SK-N-SH treated with all-trans-retinoic acid at 6 μM for 48 hours (cell line): ENCODE results near the gene LAMA3.

Experiments used
- ATAC-seq: fragments of 200-7000 bp; cut with Tn5 transposase; 3 replicates; pipeline ENCODE4 v1.9.1; 2020; ENCODE audit warnings: mild to moderate bottlenecking, moderate library complexity
- ARNTL ChIP-seq: fragments of 450-650 bp; formaldehyde crosslinking; IDR thresholded peaks from 2 replicates; pipeline ENCODE4 v1.5.0; 2020; ENCODE audit warnings: low read depth, mild to moderate bottlenecking, moderate library complexity, borderline replicate concordance
- BACH2 ChIP-seq: fragments of 250-450 bp; sonication (Bioruptor Pico); IDR thresholded peaks from 2 replicates; pipeline ENCODE4 v1.9.0; 2021; ENCODE audit warnings: mild to moderate bottlenecking, borderline replicate concordance
- CREB5 ChIP-seq: fragments of 250-450 bp; sonication (Bioruptor Pico); IDR thresholded peaks from 2 replicates; pipeline ENCODE4 v1.5.1; 2020; ENCODE audit warnings: low read depth, mild to moderate bottlenecking, moderate library complexity
- CSDC2 ChIP-seq: fragments of 250-450 bp; sonication (Bioruptor Pico); IDR thresholded peaks from 2 replicates; pipeline ENCODE4 v1.5.0; 2020; ENCODE audit warnings: mild to moderate bottlenecking, moderate library complexity
- ESRRG ChIP-seq: fragments of 250-450 bp; sonication (Bioruptor Pico); IDR thresholded peaks from 2 replicates; pipeline ENCODE4 v1.6.1; 2021; ENCODE audit warnings: mild to moderate bottlenecking
- GLIS3 ChIP-seq: fragments of 250-450 bp; sonication (Bioruptor Pico); IDR thresholded peaks from 2 replicates; pipeline ENCODE4 v1.5.0; 2020; ENCODE audit warnings: mild to moderate bottlenecking, moderate library complexity
- ISL1 ChIP-seq: fragments of 250-450 bp; sonication (Bioruptor Pico); IDR thresholded peaks from 2 replicates; pipeline ENCODE4 v2.1.2; 2022; ENCODE audit warnings: mild to moderate bottlenecking, moderate library complexity
- OSR1 ChIP-seq: fragments of 250-450 bp; sonication (Bioruptor Pico); IDR thresholded peaks from 2 replicates; pipeline ENCODE4 v1.8.0; 2022; ENCODE audit warnings: moderate library complexity, mild to moderate bottlenecking, inconsistent platforms
- PATZ1 ChIP-seq: fragments of 250-450 bp; sonication (Bioruptor Pico); IDR thresholded peaks from 2 replicates; pipeline ENCODE4 v1.8.0; 2020; ENCODE audit warnings: mild to moderate bottlenecking, moderate library complexity, borderline replicate concordance
- PPARA ChIP-seq: fragments of 250-450 bp; sonication (Bioruptor Pico); IDR thresholded peaks from 2 replicates; pipeline ENCODE4 v1.5.0; 2020; ENCODE audit warnings: mild to moderate bottlenecking, borderline replicate concordance
- RARB ChIP-seq: fragments of 250-450 bp; sonication (Bioruptor Pico); IDR thresholded peaks from 2 replicates; pipeline ENCODE4 v1.8.0; 2021; ENCODE audit warnings: mild to moderate bottlenecking, moderate library complexity
- SNAI2 ChIP-seq: fragments of 250-450 bp; sonication (Bioruptor Pico); IDR thresholded peaks from 2 replicates; pipeline ENCODE4 v1.5.0; 2020; ENCODE audit warnings: mild to moderate bottlenecking, moderate library complexity
- TCF4 ChIP-seq: fragments of 250-450 bp; sonication (Bioruptor Pico); IDR thresholded peaks from 2 replicates; pipeline ENCODE4 v1.8.0; 2021; ENCODE audit warnings: mild to moderate bottlenecking, moderate library complexity, borderline replicate concordance
- TOX ChIP-seq: fragments of 250-450 bp; sonication (Bioruptor Pico); IDR thresholded peaks from 2 replicates; pipeline ENCODE4 v1.8.0; 2021; ENCODE audit warnings: mild to moderate bottlenecking, moderate library complexity, borderline replicate concordance
- ZFP3 ChIP-seq: fragments of 250-450 bp; sonication (Bioruptor Pico); IDR thresholded peaks from 2 replicates; pipeline ENCODE4 v1.5.0; 2020; ENCODE audit warnings: mild to moderate bottlenecking, moderate library complexity
- ZFP30 ChIP-seq: fragments of 450-650 bp; formaldehyde crosslinking; IDR thresholded peaks from 2 replicates; pipeline ENCODE4 v1.5.0; 2022; ENCODE audit warnings: mild to moderate bottlenecking, moderate library complexity
- ZNF565 ChIP-seq: fragments of 450-650 bp; formaldehyde crosslinking; conservative IDR thresholded peaks from 2 replicates; pipeline ENCODE4 v1.5.0; 2020; ENCODE audit warnings: low read depth, mild to moderate bottlenecking, moderate library complexity
- ZNF70 ChIP-seq: fragments of 450-650 bp; formaldehyde crosslinking; IDR thresholded peaks from 2 replicates; pipeline ENCODE4 v1.5.0; 2020; ENCODE audit warnings: mild to moderate bottlenecking, moderate library complexity
- ZNF8 ChIP-seq: fragments of 450-650 bp; formaldehyde crosslinking; IDR thresholded peaks from 2 replicates; pipeline ENCODE4 v1.5.0; 2020; ENCODE audit warnings: mild to moderate bottlenecking, moderate library complexity
- TF ChIP-seq, protein P1 (sequence below): fragments of 250-450 bp; sonication (Bioruptor Pico); IDR thresholded peaks from 2 replicates; pipeline ENCODE4 v1.5.1; 2021; ENCODE audit warnings: mild to moderate bottlenecking, moderate library complexity
- TF ChIP-seq, protein P2 (sequence below): fragments of 250-450 bp; sonication (Bioruptor Pico); IDR thresholded peaks from 2 replicates; pipeline ENCODE4 v1.8.0; 2021; ENCODE audit warnings: low read depth, mild to moderate bottlenecking, moderate library complexity, borderline replicate concordance

Gene LAMA3

GRCh38 chr18:23969664-23970063 is 280.4 kb downstream of the LAMA3 start:
- no peak for ATAC-seq
- TF ChIP-seq PPARA (CRISPR knock-in tag) (no peak), BACH2 (CRISPR knock-in tag) (no peak), ZNF565 (CRISPR knock-in tag) (no peak), GLIS3 (CRISPR knock-in tag) (no peak), ZFP3 (CRISPR knock-in tag) (no peak), TOX (CRISPR knock-in tag) (no peak), RARB (CRISPR knock-in tag) (no peak), CREB5 (no peak), OSR1 (CRISPR knock-in tag) (no peak), SNAI2 (no peak)
- TF ChIP-seq, protein P1, sequence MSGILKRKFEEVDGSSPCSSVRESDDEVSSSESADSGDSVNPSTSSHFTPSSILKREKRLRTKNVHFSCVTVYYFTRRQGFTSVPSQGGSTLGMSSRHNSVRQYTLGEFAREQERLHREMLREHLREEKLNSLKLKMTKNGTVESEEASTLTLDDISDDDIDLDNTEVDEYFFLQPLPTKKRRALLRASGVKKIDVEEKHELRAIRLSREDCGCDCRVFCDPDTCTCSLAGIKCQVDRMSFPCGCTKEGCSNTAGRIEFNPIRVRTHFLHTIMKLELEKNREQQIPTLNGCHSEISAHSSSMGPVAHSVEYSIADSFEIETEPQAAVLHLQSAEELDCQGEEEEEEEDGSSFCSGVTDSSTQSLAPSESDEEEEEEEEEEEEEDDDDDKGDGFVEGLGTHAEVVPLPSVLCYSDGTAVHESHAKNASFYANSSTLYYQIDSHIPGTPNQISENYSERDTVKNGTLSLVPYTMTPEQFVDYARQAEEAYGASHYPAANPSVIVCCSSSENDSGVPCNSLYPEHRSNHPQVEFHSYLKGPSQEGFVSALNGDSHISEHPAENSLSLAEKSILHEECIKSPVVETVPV (CRISPR knock-in tag): no peak

- TF ChIP-seq ZFP3 (CRISPR knock-in tag) (no peak), GLIS3 (CRISPR knock-in tag) (no peak), ISL1 (no peak)
- TF ChIP-seq, all 23 proteins: peak for 0
Observed at GRCh38 chr18:23970161-23971096, 281.2 kb downstream of the LAMA3 start.

DNA sequence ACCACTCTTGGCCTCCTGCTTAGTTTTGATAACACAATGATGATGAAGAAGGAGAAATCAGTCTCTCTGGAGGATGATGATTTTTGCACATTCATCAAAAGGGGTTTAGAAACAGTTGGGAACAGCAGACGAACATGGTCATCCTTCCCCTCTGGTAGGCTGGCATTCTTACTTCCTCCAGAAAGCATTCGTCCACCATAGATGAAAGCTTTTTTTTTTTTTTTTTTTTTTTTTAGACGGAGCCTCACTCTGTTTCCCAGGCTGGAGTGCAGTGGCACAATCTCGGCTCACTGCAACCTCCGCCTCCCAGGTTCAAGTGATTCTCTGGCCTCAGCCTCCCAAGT is 281.8 kb downstream of the LAMA3 start:
- TF ChIP-seq, protein P2, sequence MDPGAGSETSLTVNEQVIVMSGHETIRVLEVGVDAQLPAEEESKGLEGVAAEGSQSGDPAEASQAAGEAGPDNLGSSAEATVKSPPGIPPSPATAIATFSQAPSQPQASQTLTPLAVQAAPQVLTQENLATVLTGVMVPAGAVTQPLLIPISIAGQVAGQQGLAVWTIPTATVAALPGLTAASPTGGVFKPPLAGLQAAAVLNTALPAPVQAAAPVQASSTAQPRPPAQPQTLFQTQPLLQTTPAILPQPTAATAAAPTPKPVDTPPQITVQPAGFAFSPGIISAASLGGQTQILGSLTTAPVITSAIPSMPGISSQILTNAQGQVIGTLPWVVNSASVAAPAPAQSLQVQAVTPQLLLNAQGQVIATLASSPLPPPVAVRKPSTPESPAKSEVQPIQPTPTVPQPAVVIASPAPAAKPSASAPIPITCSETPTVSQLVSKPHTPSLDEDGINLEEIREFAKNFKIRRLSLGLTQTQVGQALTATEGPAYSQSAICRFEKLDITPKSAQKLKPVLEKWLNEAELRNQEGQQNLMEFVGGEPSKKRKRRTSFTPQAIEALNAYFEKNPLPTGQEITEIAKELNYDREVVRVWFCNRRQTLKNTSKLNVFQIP (CRISPR knock-in tag): no peak
- TF ChIP-seq CSDC2 (CRISPR knock-in tag): no peak
- TF ChIP-seq ZFP30 (CRISPR knock-in tag): no peak
- TF ChIP-seq CREB5: no peak
- no peak for TF ChIP-seq ESRRG (CRISPR knock-in tag)
- no peak for TF ChIP-seq TCF4
- TF ChIP-seq TOX (CRISPR knock-in tag): no peak
- TF ChIP-seq, protein P1 (CRISPR knock-in tag): no peak
- no peak for ATAC-seq

More at GRCh38 chr18:23970161-23971096, 281.2 kb downstream of the LAMA3 start:
- no peak for ATAC-seq

DNA sequence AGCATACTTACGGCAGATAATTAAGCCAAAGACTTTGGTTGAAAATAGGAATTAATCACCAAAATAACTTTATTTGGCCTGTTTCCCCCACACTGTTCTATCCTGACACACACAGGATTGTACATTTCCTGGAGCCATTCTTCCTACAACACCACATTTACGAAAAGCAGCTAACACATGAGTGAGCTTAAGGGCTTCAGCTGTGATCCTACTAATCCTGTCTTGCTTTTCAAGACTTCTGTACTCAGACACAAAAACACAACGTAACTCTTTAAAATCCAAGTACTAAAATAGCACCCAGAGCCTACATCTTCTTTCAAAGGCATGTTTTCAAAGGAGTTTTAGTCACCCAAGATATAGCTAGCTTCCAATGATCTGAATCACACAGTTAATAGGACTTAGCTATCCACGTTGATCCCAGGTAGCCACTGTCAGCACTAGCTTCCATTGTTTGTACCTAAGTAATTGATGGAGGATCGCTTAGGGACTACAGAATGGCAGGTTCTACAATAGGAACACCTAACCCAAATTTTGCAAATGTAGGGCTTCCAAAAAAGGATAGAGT is 282.5 kb downstream of the LAMA3 start:
- ATAC-seq: no peak
- TF ChIP-seq ZNF565 (CRISPR knock-in tag) (no peak), OSR1 (CRISPR knock-in tag) (no peak), ISL1 (no peak), CREB5 (no peak), ZNF70 (no peak), ESRRG (CRISPR knock-in tag) (no peak), ZNF8 (CRISPR knock-in tag) (no peak), ARNTL (CRISPR knock-in tag) (no peak), TOX (CRISPR knock-in tag) (no peak), BACH2 (CRISPR knock-in tag) (no peak), PATZ1 (no peak), GLIS3 (CRISPR knock-in tag) (no peak)
- TF ChIP-seq, protein P2 (CRISPR knock-in tag): no peak
